Cardiac muscle cell (in vitro differentiated cells and primary cell): ENCODE data around the gene GALNT14. TPM values are rescaled to one million over a fixed set of nuclear protein-coding genes. Genes with fewer than 3 reads are reported as not detected.
"Not testable (repeated sequence)": the region's sequence is repeated elsewhere in the genome, so short reads cannot be mapped to it uniquely, and the experiment has no call there.

Experiments
- DNase-seq, 2 donors: peaks; one replicate each; pipeline versions ENCODE4 v3.0.0 to v3.0.0-alpha.2; 2010 to 2017; ENCODE audit warnings: low read depth in 1 of 2, low spot score in 1 of 2
- H3K27ac ChIP-seq: fragments of 200-600 bp; sonication (generic); 2 replicates; pipeline ENCODE4 v1.5.1; 2016
- H3K27me3 ChIP-seq: fragments of 200-600 bp; sonication (generic); 2 replicates; pipeline ENCODE4 v1.6.0; 2016; ENCODE audit warnings: control low read depth
- H3K36me3 ChIP-seq: fragments of 200-600 bp; sonication (generic); 2 replicates; pipeline ENCODE4 v1.5.1; 2016; ENCODE audit warnings: control low read depth
- H3K4me1 ChIP-seq: fragments of 200-600 bp; sonication (generic); 2 replicates; pipeline ENCODE4 v1.8.1; 2017; ENCODE audit warnings: low read depth, mild to moderate bottlenecking, mixed run types
- H3K4me3 ChIP-seq: fragments of 200-600 bp; sonication (generic); 2 replicates; pipeline ENCODE4 v1.5.1; 2016; ENCODE audit warnings: mild to moderate bottlenecking
- H3K9me3 ChIP-seq: fragments of 200-600 bp; sonication (generic); 2 replicates; pipeline ENCODE4 v1.5.1; 2017; ENCODE audit warnings: low read depth, mild to moderate bottlenecking, control low read depth
- polyA plus RNA-seq: library from polyadenylated mRNA; unstranded; fragments of >200 nt; fragmentation: Nextera tagmentation; extraction: Ambion mirVana; gene quantifications from 2 replicates; pipeline ENCODE4 v1.2.1, GENCODE V29; 2016
- total RNA-seq: library from RNA; depleted of rRNA; stranded (reverse); fragments of >200 nt; gene quantifications from 2 replicates; pipeline ENCODE4 v1.2.3, GENCODE V29; 2016
- TF ChIP-seq, protein P1 (sequence below): IDR thresholded peaks from 2 replicates; pipeline ENCODE4 v1.5.1; 2012; ENCODE audit warnings: low read depth, mild to moderate bottlenecking, low read length

GALNT14 gene, protein sequence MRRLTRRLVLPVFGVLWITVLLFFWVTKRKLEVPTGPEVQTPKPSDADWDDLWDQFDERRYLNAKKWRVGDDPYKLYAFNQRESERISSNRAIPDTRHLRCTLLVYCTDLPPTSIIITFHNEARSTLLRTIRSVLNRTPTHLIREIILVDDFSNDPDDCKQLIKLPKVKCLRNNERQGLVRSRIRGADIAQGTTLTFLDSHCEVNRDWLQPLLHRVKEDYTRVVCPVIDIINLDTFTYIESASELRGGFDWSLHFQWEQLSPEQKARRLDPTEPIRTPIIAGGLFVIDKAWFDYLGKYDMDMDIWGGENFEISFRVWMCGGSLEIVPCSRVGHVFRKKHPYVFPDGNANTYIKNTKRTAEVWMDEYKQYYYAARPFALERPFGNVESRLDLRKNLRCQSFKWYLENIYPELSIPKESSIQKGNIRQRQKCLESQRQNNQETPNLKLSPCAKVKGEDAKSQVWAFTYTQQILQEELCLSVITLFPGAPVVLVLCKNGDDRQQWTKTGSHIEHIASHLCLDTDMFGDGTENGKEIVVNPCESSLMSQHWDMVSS
- 1.1 and 1.2 TPM in 2 replicates for total RNA-seq
- polyA plus RNA-seq, result 0.84 TPM in 1 of 2 replicates, not detected in the other

- peaks cover 70% of the 10 kb centered on the region for H3K27me3 ChIP-seq
- TF ChIP-seq, protein P1, sequence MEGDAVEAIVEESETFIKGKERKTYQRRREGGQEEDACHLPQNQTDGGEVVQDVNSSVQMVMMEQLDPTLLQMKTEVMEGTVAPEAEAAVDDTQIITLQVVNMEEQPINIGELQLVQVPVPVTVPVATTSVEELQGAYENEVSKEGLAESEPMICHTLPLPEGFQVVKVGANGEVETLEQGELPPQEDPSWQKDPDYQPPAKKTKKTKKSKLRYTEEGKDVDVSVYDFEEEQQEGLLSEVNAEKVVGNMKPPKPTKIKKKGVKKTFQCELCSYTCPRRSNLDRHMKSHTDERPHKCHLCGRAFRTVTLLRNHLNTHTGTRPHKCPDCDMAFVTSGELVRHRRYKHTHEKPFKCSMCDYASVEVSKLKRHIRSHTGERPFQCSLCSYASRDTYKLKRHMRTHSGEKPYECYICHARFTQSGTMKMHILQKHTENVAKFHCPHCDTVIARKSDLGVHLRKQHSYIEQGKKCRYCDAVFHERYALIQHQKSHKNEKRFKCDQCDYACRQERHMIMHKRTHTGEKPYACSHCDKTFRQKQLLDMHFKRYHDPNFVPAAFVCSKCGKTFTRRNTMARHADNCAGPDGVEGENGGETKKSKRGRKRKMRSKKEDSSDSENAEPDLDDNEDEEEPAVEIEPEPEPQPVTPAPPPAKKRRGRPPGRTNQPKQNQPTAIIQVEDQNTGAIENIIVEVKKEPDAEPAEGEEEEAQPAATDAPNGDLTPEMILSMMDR, result peak; percentile 42
- DNase-seq, result peak; percentile 39 to 75
Measured at GRCh38 chr2:31138037-31138962, at the start of gene GALNT14. TSS of gene GALNT14 (minus strand) at chr2:31138440. CDS start at chr2:31138086, 354 bp downstream.

GRCh38 chr2:31187166-31187565, 48.9 kb upstream of the GALNT14 start:
- no peak overlapping the region for H3K27ac ChIP-seq
- TF ChIP-seq, protein P1, result no peak
- no peaks in the 10 kb centered on the region for H3K36me3 ChIP-seq
- DNase-seq, result no peak
- H3K9me3 ChIP-seq, result no peaks in the 10 kb centered on the region
- H3K4me1 ChIP-seq, result no peaks in the 10 kb centered on the region
- H3K4me3 ChIP-seq, result no peak overlapping the region
- peaks cover 9% of the 10 kb centered on the region for H3K27me3 ChIP-seq

More at GRCh38 chr2:31138037-31138962, at the start of gene GALNT14:
- Histone ChIP-seq H3K27ac (no peak within 1 kb of the TSS), H3K9me3 (no peaks in the 10 kb centered on the region), H3K36me3 (no peaks in the 10 kb centered on the region), H3K4me3 (peak within 1 kb of the TSS; percentile 36), H3K4me1 (no peaks in the 10 kb centered on the region)

DNA sequence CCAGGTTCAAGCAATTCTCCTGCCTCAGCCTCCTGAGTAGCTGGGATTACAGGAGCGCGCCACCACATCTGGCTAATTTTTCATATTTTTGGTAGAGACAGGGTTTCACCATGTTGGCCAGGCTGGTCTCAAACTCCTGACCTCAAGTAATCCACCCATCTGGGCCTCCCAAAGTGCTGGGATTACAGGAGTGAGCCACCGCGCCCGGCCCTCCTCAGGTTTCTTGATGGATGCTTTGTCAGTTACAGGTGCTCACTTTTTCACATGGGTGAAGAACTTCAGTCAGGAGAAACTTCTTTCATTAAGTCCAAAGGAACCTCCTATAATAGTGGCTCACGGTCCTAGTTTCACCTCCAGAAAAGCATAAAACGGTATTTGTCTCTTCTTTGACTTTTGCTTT, 45.7 kb upstream of the GALNT14 start:
- not testable (repeated sequence) for H3K4me3 ChIP-seq, H3K27ac ChIP-seq, H3K9me3 ChIP-seq, H3K4me1 ChIP-seq, H3K36me3 ChIP-seq, DNase-seq, H3K27me3 ChIP-seq

DNA sequence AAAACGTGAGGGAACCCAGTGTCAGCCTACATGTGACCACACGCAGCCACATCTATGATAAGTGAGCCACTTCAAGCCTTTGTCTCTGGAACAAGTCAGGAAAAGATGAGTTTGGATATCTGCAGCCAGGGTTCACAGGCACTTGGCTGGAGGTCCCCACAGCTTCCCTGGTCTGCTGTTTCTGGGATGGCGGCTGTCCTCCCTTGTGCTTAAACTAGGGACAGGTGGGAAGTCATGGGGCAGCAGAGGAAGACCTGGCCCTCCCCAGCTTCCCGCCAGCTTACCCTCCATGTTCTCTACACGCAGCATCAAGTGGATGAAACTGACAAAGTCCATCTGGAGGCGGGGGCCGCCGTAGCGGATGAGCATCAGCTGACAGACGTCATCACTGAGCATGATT, 38.5 kb upstream of the GALNT14 start:
- TF ChIP-seq, protein P1, result no peak
- no peaks in the 10 kb centered on the region for H3K4me1 ChIP-seq
- DNase-seq, result no peak

GRCh38 chr2:31171142-31171541, 32.9 kb upstream of the GALNT14 start:
- DNase-seq, result no peak
- Histone ChIP-seq H3K27ac (no peak overlapping the region), H3K27me3 (peaks cover 20% of the 10 kb centered on the region), H3K4me1 (no peaks in the 10 kb centered on the region), H3K36me3 (no peaks in the 10 kb centered on the region), H3K4me3 (no peak overlapping the region), H3K9me3 (no peaks in the 10 kb centered on the region)
- TF ChIP-seq, protein P1, result no peak

More for the DNA sequence above, 38.5 kb upstream of the GALNT14 start:
- Histone ChIP-seq H3K27me3 (peaks cover 12% of the 10 kb centered on the region), H3K36me3 (no peaks in the 10 kb centered on the region), H3K9me3 (no peaks in the 10 kb centered on the region), H3K27ac (no peak overlapping the region), H3K4me3 (no peak overlapping the region)
